ENCODE results near the gene SERPINI1. TPM values are rescaled to one million over a fixed set of nuclear protein-coding genes. Genes with fewer than 3 reads are reported as not detected.

The SERPINI1 gene
- total RNA-seq, 2 donors from 2014 or later = 2.3 to 15.3 TPM

- TF ChIP-seq POLR2AphosphoS5 (IDR thresholded peaks at IDR 0.05) (no peak), POLR2A (IDR thresholded peaks at IDR 0.05) (no peak), CTCF (IDR thresholded peaks at IDR 0.05) (no peak)
- H3K36me3 ChIP-seq = no peaks in the 10 kb centered on the region
- H3K27me3 ChIP-seq (replicated peaks; ENCODE audit: insufficient read depth) = no peaks in the 10 kb centered on the region
- DNase-seq (ENCODE audit: low spot score) = no peak
- no peak overlapping the region for H3K4me3 ChIP-seq
- H3K9me3 ChIP-seq = no peaks in the 10 kb centered on the region
- no peaks in the 10 kb centered on the region for H3K4me1 ChIP-seq (replicated peaks)
- H3K27ac ChIP-seq = no peak overlapping the region
- WGBS = 89% methylated on average over 1 of the region's 1 CpG
- intact Hi-C loops (cut with DNase I) = no loop called here
Observed at GRCh38 chr3:167859610-167860009, 124.1 kb downstream of the SERPINI1 start.

GRCh38 chr3:167861649-167862048, 126.1 kb downstream of the SERPINI1 start:
- H3K27ac ChIP-seq = no peak overlapping the region
- no peaks in the 10 kb centered on the region for H3K9me3 ChIP-seq
- DNase-seq (ENCODE audit: low spot score) = no peak
- no peaks in the 10 kb centered on the region for H3K27me3 ChIP-seq (replicated peaks; ENCODE audit: insufficient read depth)
- H3K4me1 ChIP-seq (replicated peaks) = no peaks in the 10 kb centered on the region
- TF ChIP-seq POLR2AphosphoS5 (IDR thresholded peaks at IDR 0.05) (no peak), POLR2A (IDR thresholded peaks at IDR 0.05) (no peak), CTCF (IDR thresholded peaks at IDR 0.05) (no peak)
- H3K36me3 ChIP-seq = no peaks in the 10 kb centered on the region
- 39% methylated on average over 3 of the region's 3 CpGs for WGBS
- H3K4me3 ChIP-seq = no peak overlapping the region
- intact Hi-C loops (cut with DNase I) = no loop called here

- TF ChIP-seq CTCF (IDR thresholded peaks at IDR 0.05) = no peak
- TF ChIP-seq POLR2AphosphoS5 (IDR thresholded peaks at IDR 0.05) = no peak
- TF ChIP-seq POLR2A (IDR thresholded peaks at IDR 0.05) = no peak
- Histone ChIP-seq H3K36me3 (no peaks in the 10 kb centered on the region), H3K27me3 (replicated peaks; ENCODE audit: insufficient read depth) (no peaks in the 10 kb centered on the region), H3K4me3 (no peak overlapping the region), H3K27ac (no peak overlapping the region), H3K9me3 (no peaks in the 10 kb centered on the region), H3K4me1 (replicated peaks) (no peaks in the 10 kb centered on the region)
- intact Hi-C loops (cut with DNase I) = no loop called here
- no peak for DNase-seq (ENCODE audit: low spot score)
- 23% methylated on average over 6 of the region's 6 CpGs for WGBS
Observed at GRCh38 chr3:167862104-167862730, 126.7 kb downstream of the SERPINI1 start.

- H3K4me1 ChIP-seq (replicated peaks) = no peaks in the 10 kb centered on the region
- H3K27ac ChIP-seq = no peak overlapping the region
- H3K9me3 ChIP-seq = no peaks in the 10 kb centered on the region
- intact Hi-C loops (cut with DNase I) = no loop called here
- TF ChIP-seq POLR2A (IDR thresholded peaks at IDR 0.05) (no peak), POLR2AphosphoS5 (IDR thresholded peaks at IDR 0.05) (no peak), CTCF (IDR thresholded peaks at IDR 0.05) (no peak)
- no peaks in the 10 kb centered on the region for H3K36me3 ChIP-seq
- H3K4me3 ChIP-seq = no peak overlapping the region
- WGBS = 92% methylated on average over 9 of the region's 9 CpGs
- no peak for DNase-seq (ENCODE audit: low spot score)
- no peaks in the 10 kb centered on the region for H3K27me3 ChIP-seq (replicated peaks; ENCODE audit: insufficient read depth)
Observed at GRCh38 chr3:167863811-167864551, 128.5 kb downstream of the SERPINI1 start.

GRCh38 chr3:167864552-167864874, 129.0 kb downstream of the SERPINI1 start:
- H3K27me3 ChIP-seq (replicated peaks; ENCODE audit: insufficient read depth) = no peaks in the 10 kb centered on the region
- no peak overlapping the region for H3K4me3 ChIP-seq
- no peak overlapping the region for H3K27ac ChIP-seq
- 87% methylated on average over 1 of the region's 1 CpG for WGBS
- no peak for DNase-seq (ENCODE audit: low spot score)
- H3K4me1 ChIP-seq (replicated peaks) = no peaks in the 10 kb centered on the region
- intact Hi-C loops (cut with DNase I) = no loop called here
- H3K36me3 ChIP-seq = no peaks in the 10 kb centered on the region
- TF ChIP-seq CTCF (IDR thresholded peaks at IDR 0.05) (no peak), POLR2A (IDR thresholded peaks at IDR 0.05) (no peak), POLR2AphosphoS5 (IDR thresholded peaks at IDR 0.05) (no peak)
- no peaks in the 10 kb centered on the region for H3K9me3 ChIP-seq
